GM18526 (cell line): ENCODE data around the gene PMP22.

Experiments
- POLR2A ChIP-seq: IDR thresholded peaks from 3 replicates; pipeline ENCODE4 v1.6.1; 2011; ENCODE audit not compliant: insufficient read length; ENCODE audit errors: extremely low read depth

PMP22 gene

GRCh38 chr17:15194859-15195277 lies 70.3 kb downstream of the PMP22 start:
- no peak for TF ChIP-seq POLR2A

GRCh38 chr17:15185625-15185991 lies 79.5 kb downstream of the PMP22 start:
- no peak for TF ChIP-seq POLR2A

- no peak for TF ChIP-seq POLR2A
These were observed 80.1 kb downstream of the PMP22 start for GRCh38 chr17:15184872-15185624.

- no peak for TF ChIP-seq POLR2A
These were observed 83.3 kb downstream of the PMP22 start for GRCh38 chr17:15181816-15182215.

GRCh38 chr17:15181333-15181732 lies 83.8 kb downstream of the PMP22 start:
- no peak for TF ChIP-seq POLR2A

GRCh38 chr17:15180121-15180561 lies 85.0 kb downstream of the PMP22 start:
- TF ChIP-seq POLR2A = no peak
